Measurements from ENCODE around the gene NAA11.

NAA11 gene

DNA sequence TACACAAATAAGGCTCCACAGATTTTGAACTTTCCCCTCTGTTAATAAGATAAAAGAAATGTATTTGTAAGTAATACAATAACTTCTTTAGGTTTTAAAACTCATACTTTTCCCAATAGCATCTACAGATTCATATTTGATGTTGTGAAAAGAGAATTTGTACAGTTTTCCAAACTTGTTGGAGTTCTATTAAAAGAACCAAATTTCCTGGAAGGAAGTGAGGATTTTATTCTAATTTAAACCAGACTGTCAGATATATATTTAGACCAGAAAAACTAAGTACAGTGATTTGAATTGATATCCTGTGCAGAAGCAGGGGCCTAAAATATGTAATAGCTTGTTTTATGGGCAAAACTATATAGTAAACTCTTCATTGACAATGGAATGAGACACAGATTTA lies 53.7 kb downstream of the NAA11 start:
- H4K91ac ChIP-seq (ENCODE audit: low read depth, low read length): no peak overlapping the region
- H4K12ac ChIP-seq (ENCODE audit: low read depth, low read length): no peak overlapping the region
- no peak overlapping the region for H3K14ac ChIP-seq (ENCODE audit: low read length)
- no peaks in the 10 kb centered on the region for H3K9me3 ChIP-seq (ENCODE audit: insufficient read depth, low read depth, low read length)
- no peak for DNase-seq
- H3K27me3 ChIP-seq (ENCODE audit: insufficient read depth, low read length): no peaks in the 10 kb centered on the region
- H3K4me3 ChIP-seq (ENCODE audit: low read depth, low read length): no peak overlapping the region
- no peak overlapping the region for H3K4ac ChIP-seq (ENCODE audit: low read depth, low read length)
- no peak overlapping the region for H2AFZ ChIP-seq (ENCODE audit: insufficient read depth, low read length, poor library complexity)
- no peak overlapping the region for H2BK5ac ChIP-seq (ENCODE audit: low read depth, low read length, poor library complexity)
- no peak overlapping the region for H4K8ac ChIP-seq (ENCODE audit: low read depth, low read length)
- no peak overlapping the region for H2AK5ac ChIP-seq (ENCODE audit: low read length)
- H3K36me3 ChIP-seq (ENCODE audit: control insufficient read depth in 1 of 2, insufficient read depth in 2 of 2, low read length in 2 of 2): no peaks in the 10 kb centered on the region
- no peak overlapping the region for H3K4me2 ChIP-seq (ENCODE audit: low read length)
- H3K9ac ChIP-seq (ENCODE audit: low read length): no peak overlapping the region
- H3K18ac ChIP-seq (ENCODE audit: low read length): no peak overlapping the region
- H2BK120ac ChIP-seq (ENCODE audit: insufficient read depth, low read length, poor library complexity): no peak overlapping the region
- H2BK12ac ChIP-seq (ENCODE audit: low read length): no peak overlapping the region
- no peaks in the 10 kb centered on the region for H3K79me2 ChIP-seq (ENCODE audit: control insufficient read depth, insufficient read depth, low read length, poor library complexity)
- no peaks in the 10 kb centered on the region for H3K79me1 ChIP-seq (ENCODE audit: low read length)
- H3K27ac ChIP-seq (ENCODE audit: low read depth, low read length): no peak overlapping the region
- H3K23ac ChIP-seq (ENCODE audit: low read length): no peak overlapping the region
- peaks cover 0 to 3% of the 10 kb centered on the region in 2 experiments for H3K4me1 ChIP-seq (ENCODE audit: control insufficient read depth in 1 of 2, insufficient read depth in 2 of 2, low read length in 2 of 2)

DNA sequence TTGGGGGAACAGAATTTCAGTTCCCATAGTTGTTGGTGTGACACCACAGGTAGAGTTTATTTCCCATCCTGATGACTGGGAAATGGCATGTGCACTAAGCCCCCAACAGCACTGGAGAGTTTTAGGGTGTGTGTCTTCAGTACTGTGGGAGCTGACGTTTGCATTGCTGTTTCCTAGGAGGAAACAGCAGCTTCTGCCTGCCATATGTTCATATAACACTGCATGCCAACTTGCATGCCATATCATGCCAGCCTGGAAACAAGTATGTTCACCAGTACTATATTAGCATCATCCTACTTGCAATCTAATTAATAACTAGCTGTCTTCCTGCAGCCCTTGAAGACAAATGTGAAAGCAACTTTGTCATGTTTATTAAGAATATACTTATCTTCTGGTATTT lies 58.2 kb downstream of the NAA11 start:
- Histone ChIP-seq H3K4me1 (ENCODE audit: control insufficient read depth in 1 of 2, insufficient read depth in 2 of 2, low read length in 2 of 2) (peaks cover 0 to under 1% of the 10 kb centered on the region in 2 experiments), H3K79me2 (ENCODE audit: control insufficient read depth, insufficient read depth, low read length, poor library complexity) (no peaks in the 10 kb centered on the region), H3K79me1 (ENCODE audit: low read length) (no peaks in the 10 kb centered on the region), H3K4me2 (ENCODE audit: low read length) (no peak overlapping the region), H2BK120ac (ENCODE audit: insufficient read depth, low read length, poor library complexity) (no peak overlapping the region), H3K27me3 (ENCODE audit: insufficient read depth, low read length) (no peaks in the 10 kb centered on the region), H3K9me3 (ENCODE audit: insufficient read depth, low read depth, low read length) (no peaks in the 10 kb centered on the region), H2AFZ (ENCODE audit: insufficient read depth, low read length, poor library complexity) (no peak overlapping the region), H3K23ac (ENCODE audit: low read length) (no peak overlapping the region), H3K14ac (ENCODE audit: low read length) (no peak overlapping the region), H3K18ac (ENCODE audit: low read length) (no peak overlapping the region), H3K9ac (ENCODE audit: low read length) (no peak overlapping the region), H3K4me3 (ENCODE audit: low read depth, low read length) (no peak overlapping the region), H3K27ac (ENCODE audit: low read depth, low read length) (no peak overlapping the region), H3K36me3 (ENCODE audit: control insufficient read depth in 1 of 2, insufficient read depth in 2 of 2, low read length in 2 of 2) (no peaks in the 10 kb centered on the region), H4K8ac (ENCODE audit: low read depth, low read length) (no peak overlapping the region), H4K91ac (ENCODE audit: low read depth, low read length) (no peak overlapping the region), H2BK12ac (ENCODE audit: low read length) (no peak overlapping the region), H3K4ac (ENCODE audit: low read depth, low read length) (no peak overlapping the region), H2AK5ac (ENCODE audit: low read length) (no peak overlapping the region), H4K12ac (ENCODE audit: low read depth, low read length) (no peak overlapping the region), H2BK5ac (ENCODE audit: low read depth, low read length, poor library complexity) (no peak overlapping the region)
- no peak for DNase-seq
- WGBS (ENCODE audit: extremely low coverage, insufficient coverage, insufficient read length): no CpG with 5 or more reads among the region's 1 CpG

Measured in trophoblast cell (in vitro differentiated cells and primary cell).